ENCODE data around the gene POLR1C. TPM values are rescaled to one million over a fixed set of nuclear protein-coding genes. Genes with fewer than 3 reads are reported as not detected.
"Not testable (repeated sequence)": the region's sequence is repeated elsewhere in the genome, so short reads cannot be mapped to it uniquely, and the experiment has no call there.

POLR1C gene
- total and polyA plus RNA-seq, 3 donors from 2014 or later: 35.0 to 41.3 (median 37.7) TPM

DNA sequence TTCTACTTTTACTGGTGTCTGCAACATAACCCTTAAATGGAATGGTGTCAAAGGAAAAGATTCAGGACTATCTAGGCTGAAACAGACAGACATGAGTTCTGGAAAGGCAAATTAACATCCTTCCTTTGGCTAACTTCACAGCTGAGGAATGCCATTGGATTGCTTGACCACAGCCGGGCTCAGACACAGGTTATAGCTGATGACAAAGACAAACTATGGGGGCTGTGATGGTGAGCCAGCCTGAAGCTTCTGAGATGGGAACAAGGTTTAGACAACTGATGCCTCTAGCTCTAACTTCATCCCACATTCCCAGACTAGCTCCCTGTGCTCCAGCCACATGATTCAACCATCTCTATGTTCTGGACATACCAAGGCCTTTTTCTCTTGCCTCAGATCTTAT is 15.3 kb downstream of the POLR1C start:
- no peak for TF ChIP-seq POLR2A (IDR thresholded peaks at IDR 0.05)
- TF ChIP-seq, protein P1, sequence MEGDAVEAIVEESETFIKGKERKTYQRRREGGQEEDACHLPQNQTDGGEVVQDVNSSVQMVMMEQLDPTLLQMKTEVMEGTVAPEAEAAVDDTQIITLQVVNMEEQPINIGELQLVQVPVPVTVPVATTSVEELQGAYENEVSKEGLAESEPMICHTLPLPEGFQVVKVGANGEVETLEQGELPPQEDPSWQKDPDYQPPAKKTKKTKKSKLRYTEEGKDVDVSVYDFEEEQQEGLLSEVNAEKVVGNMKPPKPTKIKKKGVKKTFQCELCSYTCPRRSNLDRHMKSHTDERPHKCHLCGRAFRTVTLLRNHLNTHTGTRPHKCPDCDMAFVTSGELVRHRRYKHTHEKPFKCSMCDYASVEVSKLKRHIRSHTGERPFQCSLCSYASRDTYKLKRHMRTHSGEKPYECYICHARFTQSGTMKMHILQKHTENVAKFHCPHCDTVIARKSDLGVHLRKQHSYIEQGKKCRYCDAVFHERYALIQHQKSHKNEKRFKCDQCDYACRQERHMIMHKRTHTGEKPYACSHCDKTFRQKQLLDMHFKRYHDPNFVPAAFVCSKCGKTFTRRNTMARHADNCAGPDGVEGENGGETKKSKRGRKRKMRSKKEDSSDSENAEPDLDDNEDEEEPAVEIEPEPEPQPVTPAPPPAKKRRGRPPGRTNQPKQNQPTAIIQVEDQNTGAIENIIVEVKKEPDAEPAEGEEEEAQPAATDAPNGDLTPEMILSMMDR (IDR thresholded peaks at IDR 0.05): no peak
- DNase-seq: no peak
- H3K9me3 ChIP-seq: no peaks in the 10 kb centered on the region
- no peak overlapping the region for H3K27ac ChIP-seq
- intact Hi-C loops (cut with DNase I; ENCODE audit: low total_unique reads): no loop called here
- H3K36me3 ChIP-seq (ENCODE audit: low read depth, missing control alignments): no peaks in the 10 kb centered on the region
- no peaks in the 10 kb centered on the region for H3K27me3 ChIP-seq
- H3K4me3 ChIP-seq: no peak overlapping the region
- H3K4me1 ChIP-seq: no peaks in the 10 kb centered on the region
- 88 to 97% methylated on average over 1 of the region's 1 CpG for WGBS, 2 donors

DNA sequence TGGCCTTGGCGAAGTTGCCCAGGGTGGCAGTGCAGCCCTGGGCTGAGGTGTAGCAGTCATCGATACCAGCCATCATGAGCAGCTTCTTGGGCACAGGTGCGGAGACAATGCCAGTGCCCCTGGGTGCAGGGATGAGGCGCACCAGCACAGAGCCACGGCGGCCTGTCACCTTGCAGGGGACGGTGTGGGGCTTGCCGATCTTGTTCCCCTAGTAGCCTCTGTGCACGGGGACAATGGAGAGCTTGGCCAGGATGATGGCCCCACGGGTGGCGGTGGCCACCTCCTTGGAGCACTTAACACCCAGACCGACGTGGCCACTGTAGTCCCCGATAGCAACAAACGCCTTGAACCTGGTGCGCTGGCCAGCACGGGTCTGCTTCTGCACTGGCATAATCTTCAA is 22.1 kb downstream of the POLR1C start:
- H3K27ac ChIP-seq; H3K27me3 ChIP-seq; intact Hi-C loops (cut with DNase I; ENCODE audit: low total_unique reads); H3K9me3 ChIP-seq; H3K4me1 ChIP-seq; H3K36me3 ChIP-seq (ENCODE audit: low read depth, missing control alignments); H3K4me3 ChIP-seq; DNase-seq: not testable (repeated sequence)
- 93% methylated on average over 14 of the region's 17 CpGs; no CpG with 5 or more reads in 1 of the 2 donors for WGBS, 2 donors

GRCh38 chr6:43539409-43539808 is 22.5 kb downstream of the POLR1C start:
- H3K27me3 ChIP-seq; H3K27ac ChIP-seq; H3K9me3 ChIP-seq; DNase-seq; intact Hi-C loops (cut with DNase I; ENCODE audit: low total_unique reads); H3K4me3 ChIP-seq; H3K36me3 ChIP-seq (ENCODE audit: low read depth, missing control alignments); H3K4me1 ChIP-seq: not testable (repeated sequence)
- WGBS, 2 donors: 88 to 99% methylated on average over 11 to 20 of the region's 20 CpGs

DNA sequence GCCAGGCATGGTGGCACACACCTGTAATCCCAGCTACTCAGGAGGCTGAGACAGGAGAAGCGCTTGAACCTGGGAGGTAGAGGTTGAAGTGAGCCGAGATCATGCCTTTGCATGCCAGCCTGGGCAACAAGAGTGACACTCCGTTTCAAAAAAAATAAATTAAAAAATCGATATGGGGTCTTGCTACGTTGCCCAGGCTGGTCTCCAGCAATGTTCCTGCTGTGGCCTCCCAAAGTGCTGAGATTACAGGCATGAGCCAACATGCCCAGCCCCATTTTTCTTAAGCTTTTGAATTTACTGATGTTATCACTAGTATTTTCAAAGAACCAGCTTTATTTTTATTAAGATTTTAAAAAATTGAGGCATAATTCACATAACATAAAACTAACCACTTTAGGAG is 23.6 kb downstream of the POLR1C start:
- Histone ChIP-seq H3K27ac (no peak overlapping the region), H3K27me3 (no peaks in the 10 kb centered on the region), H3K4me1 (no peaks in the 10 kb centered on the region), H3K4me3 (no peak overlapping the region), H3K36me3 (ENCODE audit: low read depth, missing control alignments) (no peaks in the 10 kb centered on the region), H3K9me3 (no peaks in the 10 kb centered on the region)
- intact Hi-C loops (cut with DNase I; ENCODE audit: low total_unique reads): no loop called here
- DNase-seq: no peak
- no peak for TF ChIP-seq POLR2A (IDR thresholded peaks at IDR 0.05)
- TF ChIP-seq, protein P1 (IDR thresholded peaks at IDR 0.05): no peak
- WGBS, 2 donors: 96% methylated on average over 5 of the region's 5 CpGs

DNA sequence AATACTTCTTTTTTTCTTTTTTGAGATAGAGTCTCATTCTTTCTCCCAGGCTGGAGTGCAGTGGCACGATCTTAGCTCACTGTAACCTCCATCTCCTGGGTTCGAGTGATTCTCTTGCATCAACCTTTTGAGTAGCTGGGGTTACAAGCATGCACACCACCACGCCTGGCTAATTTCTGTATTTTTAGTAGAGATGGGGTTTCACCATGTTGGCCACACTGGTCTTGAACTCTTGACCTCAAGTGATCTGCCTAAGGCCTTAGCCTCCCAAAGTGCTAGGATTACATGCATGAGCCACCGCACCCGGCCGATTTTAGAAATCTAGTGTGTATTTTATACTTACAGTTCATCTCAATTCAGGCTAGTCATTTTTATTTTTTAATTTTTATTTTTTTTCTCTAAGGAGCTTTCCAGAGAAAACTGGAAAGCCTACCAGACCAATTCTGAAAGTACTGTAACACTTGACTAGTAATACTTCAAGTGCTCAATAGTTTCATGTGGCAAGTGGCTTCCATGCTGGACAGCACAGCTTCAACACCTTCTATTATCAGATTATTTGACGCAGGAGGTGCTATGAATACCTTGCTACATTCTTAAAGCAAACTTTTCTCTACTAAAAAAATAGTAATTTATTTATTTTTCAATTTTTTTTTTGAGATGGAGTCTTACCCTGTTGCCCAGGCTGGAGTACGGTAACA is 25.0 kb downstream of the POLR1C start:
- no peak for TF ChIP-seq POLR2A (IDR thresholded peaks at IDR 0.05)
- TF ChIP-seq, protein P1 (IDR thresholded peaks at IDR 0.05): no peak
- WGBS, 2 donors: 95 to 96% methylated on average over 8 of the region's 8 CpGs
- intact Hi-C loops (cut with DNase I; ENCODE audit: low total_unique reads): no loop called here

GRCh38 chr6:43544461-43544860 is 27.6 kb downstream of the POLR1C start:
- Histone ChIP-seq H3K27ac (no peak overlapping the region), H3K9me3 (no peaks in the 10 kb centered on the region), H3K4me3 (no peak overlapping the region), H3K36me3 (ENCODE audit: low read depth, missing control alignments) (no peaks in the 10 kb centered on the region), H3K4me1 (no peaks in the 10 kb centered on the region), H3K27me3 (no peaks in the 10 kb centered on the region)
- no peak for DNase-seq
- intact Hi-C loops (cut with DNase I; ENCODE audit: low total_unique reads): no loop called here
- 64 to 73% methylated on average over 4 of the region's 4 CpGs for WGBS, 2 donors
- no peak for TF ChIP-seq POLR2A (IDR thresholded peaks at IDR 0.05)
- TF ChIP-seq, protein P1 (IDR thresholded peaks at IDR 0.05): no peak

More for the DNA sequence above, 25.0 kb downstream of the POLR1C start:
- Histone ChIP-seq H3K4me1 (no peaks in the 10 kb centered on the region), H3K27me3 (no peaks in the 10 kb centered on the region), H3K27ac (no peak overlapping the region), H3K36me3 (ENCODE audit: low read depth, missing control alignments) (no peaks in the 10 kb centered on the region), H3K4me3 (no peak overlapping the region), H3K9me3 (no peaks in the 10 kb centered on the region)
- DNase-seq: no peak
